NCI-H128 (cell line): ENCODE data around the gene KTN1.

Source experiments
- DNase-seq: peaks from one replicate; lab custom pipeline; 2025; ENCODE audit not compliant: unreplicated experiment; lab: John Stamatoyannopoulos, UW

Gene KTN1

DNA sequence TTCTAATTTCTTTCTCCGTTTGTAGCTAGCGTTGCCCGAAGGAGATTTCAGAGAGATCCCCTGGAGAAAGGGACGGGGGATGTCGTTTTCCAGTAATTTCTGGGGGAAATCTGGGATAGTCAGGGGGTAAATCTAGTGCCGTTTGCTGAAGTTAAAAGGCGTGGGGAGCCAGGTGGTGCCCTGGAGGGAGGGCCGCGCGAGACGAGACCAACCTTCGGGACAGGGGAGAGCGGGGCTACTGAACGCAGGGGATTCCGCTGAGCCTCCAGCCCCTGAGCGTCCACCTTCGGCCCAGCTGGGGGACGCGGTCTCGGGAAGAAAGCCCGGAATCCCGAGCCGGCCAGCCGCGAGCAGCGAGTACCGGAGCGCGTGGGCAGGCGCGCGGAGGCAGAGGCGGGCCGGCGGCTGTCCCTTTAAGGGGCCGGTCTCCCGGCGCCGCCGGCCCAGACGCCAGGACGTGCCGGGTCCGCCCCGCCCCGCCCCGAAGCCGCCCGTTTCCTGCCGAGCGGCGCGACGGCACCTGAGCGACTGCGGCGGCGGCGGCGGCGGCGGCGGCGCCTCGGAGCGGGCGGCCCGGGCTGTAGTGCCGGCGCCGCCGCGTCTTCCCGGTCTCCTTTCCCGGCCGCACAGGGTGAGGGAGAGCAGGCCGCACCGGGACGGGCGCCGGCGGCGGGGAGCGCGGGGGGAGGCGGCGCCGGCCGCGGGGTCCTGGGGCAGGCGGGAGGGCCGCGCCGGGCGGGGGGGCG lies at the start of gene KTN1:
TSS of gene KTN1 (plus strand) at position 484 of the 746 bp plus-strand sequence. CDS start 31,842 bp downstream, outside the sequence.
- peak; percentile 45 for DNase-seq

DNA sequence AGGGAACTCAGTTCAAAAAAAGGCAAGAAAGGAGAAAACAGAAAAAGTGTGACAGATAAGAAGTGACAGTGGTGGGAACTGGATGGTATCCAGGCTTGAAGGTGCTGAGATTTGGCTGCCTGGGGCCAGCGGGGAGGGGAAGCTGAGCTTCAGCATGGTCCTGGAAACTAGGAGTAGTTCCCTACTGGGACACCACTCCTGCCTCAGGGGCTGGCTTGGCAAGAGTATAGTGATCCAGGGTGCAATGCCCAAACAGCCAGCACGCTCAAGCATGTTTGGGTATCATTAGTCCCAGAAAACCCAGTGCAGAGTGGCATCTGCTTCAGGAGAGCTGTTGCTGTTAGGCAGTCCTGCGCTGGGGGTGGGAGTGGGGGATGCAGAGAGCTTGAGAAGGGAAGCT lies 49.5 kb upstream of the KTN1 start:
- no peak for DNase-seq

DNA sequence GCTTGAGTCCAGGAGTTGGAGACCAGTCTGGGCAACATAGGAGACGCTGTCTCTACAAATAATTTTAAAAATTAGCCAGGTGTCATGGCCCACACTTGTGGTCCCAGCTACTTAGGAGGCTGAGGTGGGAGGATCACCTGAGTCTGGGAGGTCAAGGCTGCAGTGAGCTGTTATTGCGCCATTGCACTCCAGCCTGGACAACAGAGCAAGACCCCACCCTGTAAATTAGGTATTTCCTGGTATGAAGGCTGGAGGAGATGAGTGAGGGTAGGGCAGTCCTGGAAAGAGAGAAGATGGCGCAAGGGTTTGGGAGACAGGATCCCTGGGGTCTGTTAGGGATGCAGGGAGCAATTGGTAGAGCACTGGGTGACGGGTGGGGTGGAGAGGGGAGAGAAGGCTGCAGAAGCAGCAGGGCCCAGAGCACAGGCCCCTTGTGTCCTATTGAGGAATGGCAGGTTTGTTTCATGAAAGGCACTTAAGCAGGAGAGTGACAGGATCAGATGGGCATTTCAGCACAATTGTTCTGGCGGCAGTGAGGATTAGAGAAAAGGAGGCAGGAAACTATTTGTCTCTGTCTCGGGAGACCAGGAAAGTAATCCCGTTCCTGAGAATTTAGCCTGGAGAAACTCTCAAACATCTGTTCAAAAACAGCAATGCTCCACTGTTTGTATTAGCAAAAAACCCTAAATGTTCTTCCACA lies 47.2 kb upstream of the KTN1 start:
- DNase-seq: no peak

GRCh38 chr14:55533960-55534359 lies 46.0 kb upstream of the KTN1 start:
- no peak for DNase-seq

GRCh38 chr14:55535516-55536203 lies 44.3 kb upstream of the KTN1 start:
- DNase-seq: no peak

DNA sequence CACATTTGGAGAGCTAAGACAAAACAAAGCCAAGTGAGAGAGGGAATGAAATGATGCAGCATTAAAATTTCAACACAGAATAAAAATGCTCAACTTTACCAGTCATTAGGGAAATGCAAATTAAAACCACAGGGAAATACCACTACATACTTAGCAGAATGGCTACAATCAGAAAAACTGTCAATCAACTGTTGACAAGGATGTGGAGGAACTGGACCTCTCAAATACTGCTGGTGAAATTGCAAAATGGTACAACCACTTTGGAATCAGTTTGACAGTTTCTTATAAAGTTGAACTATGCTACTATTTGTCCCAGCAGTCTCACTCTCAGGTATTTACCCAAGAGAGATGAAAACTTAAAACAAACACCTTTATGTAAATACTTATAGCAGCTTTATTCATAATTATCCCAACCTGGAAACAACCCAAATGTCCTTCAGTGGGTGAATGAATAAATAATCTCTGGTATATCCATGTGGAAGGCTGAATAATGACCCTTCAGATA lies 43.8 kb upstream of the KTN1 start:
- no peak for DNase-seq

DNA sequence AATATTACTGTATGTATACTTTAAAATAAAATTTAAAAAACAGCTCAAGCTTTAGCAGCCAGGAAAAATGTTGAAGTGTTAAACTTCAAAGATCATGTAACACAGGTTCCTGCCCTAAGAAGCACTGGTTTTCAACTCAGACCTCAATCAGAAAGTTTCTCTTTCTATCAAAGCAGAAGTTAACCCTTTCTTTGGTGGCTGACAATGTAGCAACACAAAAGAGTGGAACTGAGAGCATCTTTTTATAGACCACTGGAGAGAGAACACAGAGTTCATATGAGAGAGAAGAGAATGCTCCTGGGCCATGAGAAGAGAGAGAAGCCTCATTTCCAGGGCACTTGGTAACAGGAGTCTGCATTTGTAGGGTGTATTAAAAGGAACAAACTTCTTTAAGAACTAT lies 42.2 kb upstream of the KTN1 start:
- no peak for DNase-seq

- no peak for DNase-seq
These were observed 40.0 kb upstream of the KTN1 start for GRCh38 chr14:55539975-55540374.

GRCh38 chr14:55540847-55541773 lies 38.9 kb upstream of the KTN1 start:
- no peak for DNase-seq

GRCh38 chr14:55545779-55546178 lies 34.2 kb upstream of the KTN1 start:
- no peak for DNase-seq

- no peak for DNase-seq
These were observed 33.7 kb upstream of the KTN1 start for GRCh38 chr14:55546212-55546874.

DNA sequence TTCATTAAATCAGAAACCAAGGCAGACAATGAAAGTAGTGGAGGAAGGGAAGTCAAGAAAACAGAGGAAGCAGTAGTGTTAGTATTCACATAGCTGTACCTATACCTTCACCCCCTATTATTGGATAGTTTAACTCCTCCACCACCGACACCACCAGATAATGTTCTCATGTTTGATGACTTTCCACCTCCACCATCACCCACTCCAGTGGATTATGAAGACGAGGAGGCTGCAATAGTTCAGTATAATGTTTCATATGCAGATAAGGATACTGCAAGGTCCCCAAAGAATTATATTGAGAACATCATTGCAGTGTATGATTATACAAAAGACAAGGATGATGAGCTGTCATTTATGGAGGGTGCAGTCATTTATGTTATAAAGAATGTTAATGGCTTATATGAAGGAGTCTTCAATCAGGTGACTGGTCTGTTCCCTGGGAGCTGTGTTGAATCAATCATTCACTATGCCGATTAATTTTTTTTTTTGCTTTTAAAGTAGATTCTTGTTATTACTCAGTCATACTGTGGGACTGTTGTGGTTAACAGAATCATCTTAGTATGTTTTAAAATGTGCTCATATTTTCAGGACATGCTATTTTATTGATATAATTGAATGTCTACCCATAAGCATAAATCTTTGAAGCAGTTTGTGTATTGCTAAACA lies 32.2 kb upstream of the KTN1 start:
- DNase-seq: no peak

DNA sequence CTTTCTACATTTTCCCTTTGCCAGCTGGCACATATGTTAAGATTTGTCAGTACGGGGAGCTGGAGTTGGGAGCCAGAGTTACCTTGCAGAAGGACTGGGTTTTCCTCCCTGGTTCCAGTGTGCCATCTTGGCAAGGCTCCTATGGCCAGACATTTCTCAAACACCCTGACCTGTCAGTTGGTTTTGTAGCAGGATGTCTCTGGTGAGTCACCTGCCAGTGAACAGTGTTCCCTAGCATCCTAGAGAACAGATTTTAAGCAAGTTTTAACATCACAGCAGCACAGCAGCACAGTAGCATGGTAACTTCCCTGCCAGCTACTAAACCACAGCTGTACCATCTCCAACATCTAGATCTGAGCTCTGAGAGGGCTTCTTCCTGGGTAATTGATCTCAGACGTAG lies 26.2 kb upstream of the KTN1 start:
- no peak for DNase-seq

DNA sequence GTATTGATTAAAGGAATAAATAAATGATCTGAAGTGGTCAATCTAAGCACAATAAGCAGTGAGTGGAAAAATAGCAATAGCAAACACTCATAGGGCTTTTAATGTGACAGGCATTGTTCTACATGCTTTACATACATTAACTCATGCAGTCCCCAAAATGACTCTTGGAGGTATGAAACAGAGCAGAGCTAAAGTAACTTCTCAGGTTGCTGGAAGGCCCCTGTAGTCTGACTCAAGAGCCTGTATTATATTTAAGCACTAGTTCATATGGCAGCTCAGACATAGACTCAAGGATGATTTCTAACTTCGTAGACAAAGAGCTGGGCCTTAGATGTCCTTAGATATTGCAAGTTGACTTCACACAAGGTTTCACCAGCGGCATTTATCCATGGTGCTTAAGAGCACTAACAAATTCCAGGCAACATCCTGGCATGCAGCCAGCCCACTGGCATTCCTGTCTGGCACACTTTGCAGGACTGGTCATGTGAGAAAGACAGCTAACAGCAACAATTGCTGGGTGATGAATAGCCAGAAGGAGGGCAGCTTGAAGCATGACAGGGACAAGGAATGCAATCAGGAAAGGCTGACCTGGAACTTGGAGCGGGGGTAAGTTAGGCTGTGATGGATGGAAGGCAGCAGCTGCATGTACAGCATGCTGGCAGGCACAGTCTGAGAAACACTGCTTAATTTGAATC lies 22.9 kb upstream of the KTN1 start:
- DNase-seq: peak; percentile 54

DNA sequence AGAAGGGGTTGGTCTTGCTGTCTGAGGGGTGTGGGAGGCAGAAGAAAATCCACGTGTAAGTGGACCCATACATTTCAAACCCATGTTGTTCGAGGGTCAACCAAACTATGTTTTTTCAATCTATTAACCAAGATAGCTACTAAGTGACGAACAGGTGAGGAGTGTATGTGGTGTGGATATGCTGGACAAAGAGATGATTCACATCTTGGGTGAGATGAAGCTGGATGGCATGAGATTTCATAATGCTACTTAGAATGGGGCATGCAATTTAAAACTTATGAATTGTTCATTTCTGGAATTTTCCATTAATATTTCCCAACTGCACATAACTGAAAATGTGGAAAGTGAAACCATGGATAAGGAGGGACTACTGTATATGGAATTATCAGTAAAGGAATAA lies 17.9 kb upstream of the KTN1 start:
- DNase-seq: no peak

DNA sequence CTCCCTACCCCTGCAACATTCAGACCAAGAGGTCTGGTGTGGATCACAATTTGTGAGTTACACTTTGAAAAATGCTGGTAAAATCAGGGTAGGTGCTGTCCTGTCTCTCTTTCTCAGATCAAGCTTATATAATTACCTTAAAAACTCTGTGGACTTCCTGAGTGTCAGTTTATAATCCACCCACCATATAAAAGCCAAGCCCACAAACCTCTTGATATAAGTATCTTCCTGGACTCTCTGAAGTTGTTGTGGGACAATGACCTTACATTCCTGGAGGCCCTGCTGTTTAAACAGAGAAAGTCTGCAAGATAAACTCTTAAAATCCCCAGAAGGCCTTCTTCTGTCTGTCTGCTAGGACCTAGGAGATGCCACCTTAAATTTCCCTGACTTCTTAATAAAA lies 11.4 kb upstream of the KTN1 start:
- DNase-seq: no peak

DNA sequence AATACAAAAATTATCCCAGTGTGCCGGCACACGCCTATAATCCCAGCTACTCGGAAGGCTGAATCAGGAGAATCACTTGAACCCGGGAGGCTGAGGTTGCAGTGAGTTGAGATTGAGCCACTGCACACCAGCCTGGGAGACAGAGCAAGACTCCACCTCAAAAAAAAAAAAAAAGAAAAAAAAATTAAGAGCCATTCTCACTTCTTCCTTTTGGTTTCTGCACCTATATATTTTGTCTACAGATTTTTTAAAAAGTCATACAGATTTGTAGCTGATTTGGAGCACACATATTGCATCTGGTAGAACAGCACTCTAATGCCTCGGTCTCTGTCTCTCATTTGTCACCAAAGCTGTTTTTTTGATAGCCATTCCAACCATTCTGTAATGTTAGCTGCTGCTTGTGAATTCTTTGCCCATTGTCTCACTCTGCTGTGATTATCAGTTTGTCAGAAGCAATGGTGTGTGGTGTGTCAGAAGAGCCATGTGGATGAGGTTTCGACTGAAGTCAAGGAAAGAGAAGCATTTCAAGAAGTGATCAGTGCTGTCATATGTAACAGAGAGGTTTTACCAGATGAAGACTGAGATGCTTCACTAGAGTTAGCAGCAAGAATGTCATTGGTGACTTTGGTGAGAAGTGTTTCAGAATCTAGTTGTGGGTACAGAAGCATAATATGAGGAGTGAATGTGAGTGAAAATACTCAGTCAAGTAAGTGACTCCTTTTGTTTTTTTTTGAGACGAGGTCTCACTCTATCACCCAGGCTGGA lies 8.7 kb upstream of the KTN1 start:
- DNase-seq: no peak

DNA sequence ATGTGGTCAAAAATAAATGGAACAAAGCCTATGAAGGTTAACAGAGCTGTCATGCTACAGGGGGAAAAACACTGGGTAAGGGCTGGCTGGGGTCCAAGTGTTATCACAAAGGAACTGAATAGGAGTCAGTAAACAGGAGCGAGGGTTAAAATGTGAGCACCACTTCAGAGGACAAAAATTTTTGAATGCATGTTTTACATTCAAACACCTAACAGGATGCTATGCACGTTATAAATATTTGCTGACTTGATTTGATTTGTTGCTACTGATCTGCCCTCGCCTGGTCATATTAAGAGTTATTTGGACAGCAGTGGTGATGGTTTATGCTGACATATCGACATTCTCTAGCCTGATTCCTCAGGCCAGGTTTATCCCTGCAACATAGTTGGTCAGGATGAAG lies 7.4 kb upstream of the KTN1 start:
- peak; percentile 46 for DNase-seq
